ENCODE measurements around the gene ULBP1.
"Not testable (repeated sequence)": the region's sequence is repeated elsewhere in the genome, so short reads cannot be mapped to it uniquely, and the experiment has no call there.

ULBP1 gene

GRCh38 chr6:149979293-149979692 is 15.6 kb downstream of the ULBP1 start:
- FAIRE-seq: no peak

- FAIRE-seq: no peak
Measured at GRCh38 chr6:149983145-149983544, 19.4 kb downstream of the ULBP1 start.

GRCh38 chr6:149984773-149985172 is 21.0 kb downstream of the ULBP1 start:
- no peak for FAIRE-seq

- no peak for FAIRE-seq
Measured at GRCh38 chr6:149985481-149985937, 21.8 kb downstream of the ULBP1 start.

GRCh38 chr6:149987602-149988107 is 23.9 kb downstream of the ULBP1 start:
- no peak for FAIRE-seq

- no peak for FAIRE-seq
Measured at GRCh38 chr6:149988550-149989346, 25.0 kb downstream of the ULBP1 start.

- FAIRE-seq: no peak
Measured at GRCh38 chr6:149990212-149990660, 26.5 kb downstream of the ULBP1 start.

- no peak for FAIRE-seq
Measured at GRCh38 chr6:149990661-149991471, 27.1 kb downstream of the ULBP1 start.

GRCh38 chr6:149991472-149991795 is 27.7 kb downstream of the ULBP1 start:
- not testable (repeated sequence) for FAIRE-seq

- FAIRE-seq: no peak
Measured at GRCh38 chr6:149991838-149992237, 28.1 kb downstream of the ULBP1 start.

- no peak for FAIRE-seq
Measured at GRCh38 chr6:149995235-149995750, 31.6 kb downstream of the ULBP1 start.

- no peak for FAIRE-seq
Measured at GRCh38 chr6:149995971-149996370, 32.2 kb downstream of the ULBP1 start.

- no peak for FAIRE-seq
Measured at GRCh38 chr6:149999636-150000035, 35.9 kb downstream of the ULBP1 start.

GRCh38 chr6:150001295-150002008 is 37.7 kb downstream of the ULBP1 start:
- no peak for FAIRE-seq

GRCh38 chr6:150002710-150003109 is 39.0 kb downstream of the ULBP1 start:
- no peak for FAIRE-seq

- not testable (repeated sequence) for FAIRE-seq
Measured at GRCh38 chr6:150003599-150003998, 39.9 kb downstream of the ULBP1 start.

GRCh38 chr6:150004101-150004782 is 40.5 kb downstream of the ULBP1 start:
- no peak for FAIRE-seq

- FAIRE-seq: no peak
Measured at GRCh38 chr6:150004783-150005717, 41.3 kb downstream of the ULBP1 start.

GRCh38 chr6:150005761-150006651 is 42.3 kb downstream of the ULBP1 start:
- FAIRE-seq: no peak

- FAIRE-seq: no peak
Measured at GRCh38 chr6:150006961-150007464, 43.3 kb downstream of the ULBP1 start.
